Right atrium auricular region (tissue), 2 donors: ENCODE measurements around the gene ATF7IP2. TPM values are rescaled to one million over a fixed set of nuclear protein-coding genes. Genes with fewer than 3 reads are reported as not detected.
"Not testable (repeated sequence)": the region's sequence is repeated elsewhere in the genome, so short reads cannot be mapped to it uniquely, and the experiment has no call there.

Source experiments
- DNase-seq: peaks from one replicate; pipeline ENCODE4 v3.0.0-alpha.2; 2019; ENCODE audit warnings: low spot score
- H3K27ac ChIP-seq, 2 donors: fragments of 200-600 bp; sonication (generic); 1 replicate in 1 of 2; 2 replicates in 1 of 2; pipeline ENCODE4 v1.5.1; 2016 to 2019
- H3K27me3 ChIP-seq, 2 donors: fragments of 200-600 bp; sonication (generic); one replicate each; pipeline versions ENCODE4 v1.5.1 to v1.6.0; 2017 to 2019
- H3K36me3 ChIP-seq: fragments of 200-600 bp; sonication (generic); one replicate; pipeline ENCODE4 v1.5.1; 2016
- H3K4me1 ChIP-seq, 2 donors: fragments of 200-600 bp; sonication (generic); one replicate each; pipeline versions ENCODE4 v1.5.1 to v1.6.0; 2017 to 2019
- H3K4me3 ChIP-seq, 2 donors: fragments of 200-600 bp; sonication (generic); 1 replicate in 1 of 2; 2 replicates in 1 of 2; pipeline ENCODE4 v1.5.1; 2017 to 2019; ENCODE audit warnings: mild to moderate bottlenecking in 1 of 2, moderate library complexity in 1 of 2
- H3K9me3 ChIP-seq, 2 donors: fragments of 200-600 bp; sonication (generic); one replicate each; pipeline ENCODE4 v1.5.1; 2019
- total RNA-seq, 2 donors: library from RNA; depleted of rRNA; stranded (reverse); fragments of >200 nt; gene quantifications; one replicate each; pipeline ENCODE4 v1.1.0, GENCODE V29; 2016
- TF ChIP-seq, protein P1 (sequence below), 2 donors: fragments of 200-600 bp; sonication (generic); IDR thresholded peaks; one replicate each; pipeline ENCODE4 v1.5.1; 2019; ENCODE audit warnings: antibody characterized with exemption in 2 of 2

ATF7IP2 gene
- total RNA-seq, 2 donors from 2014 or later = 22.6 to 32.7 TPM

DNA sequence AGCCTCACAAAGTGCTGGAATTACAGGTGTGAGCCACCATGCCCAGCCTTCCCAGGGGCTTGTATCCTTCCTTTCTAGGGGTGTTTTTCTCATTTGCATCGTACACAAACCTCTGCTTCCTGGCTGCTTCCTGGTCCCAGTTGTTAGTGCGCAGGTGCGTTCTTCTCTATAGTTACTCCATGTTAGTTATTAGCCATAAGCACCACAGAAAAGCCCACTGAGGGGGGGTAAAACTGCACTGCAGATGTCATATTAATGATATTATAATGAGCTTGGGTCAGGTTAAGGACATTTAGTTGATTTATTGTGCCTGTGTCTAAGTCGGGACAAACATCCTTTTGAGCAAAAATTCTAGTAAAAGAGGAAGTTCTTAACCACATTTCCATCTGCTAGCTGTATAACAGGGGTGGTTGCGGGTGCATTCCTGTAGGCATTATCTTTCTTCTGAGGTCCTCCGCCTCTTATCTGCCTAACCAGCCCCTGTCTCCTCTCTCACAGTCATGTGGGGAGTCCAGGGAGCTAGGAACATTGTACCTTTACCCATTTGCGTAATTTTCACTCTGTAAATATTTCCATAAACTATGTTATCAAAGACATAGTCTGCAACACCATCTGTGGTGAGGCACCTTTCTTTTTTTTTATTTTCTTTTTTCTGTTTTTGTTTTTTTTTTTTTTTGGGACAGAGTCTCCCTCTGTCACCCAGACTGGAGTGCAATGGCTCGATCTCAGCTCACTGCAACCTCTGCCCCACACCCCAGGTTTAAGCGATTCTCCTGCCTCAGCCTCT lies 23.6 kb upstream of the ATF7IP2 start:
- Histone ChIP-seq H3K4me1 (no peaks in the 10 kb centered on the region), H3K4me3 (no peak overlapping the region), H3K27me3 (no peaks in the 10 kb centered on the region), H3K36me3 (no peaks in the 10 kb centered on the region), H3K27ac (no peak overlapping the region), H3K9me3 (no peaks in the 10 kb centered on the region)
- DNase-seq = no peak
- TF ChIP-seq, protein P1, sequence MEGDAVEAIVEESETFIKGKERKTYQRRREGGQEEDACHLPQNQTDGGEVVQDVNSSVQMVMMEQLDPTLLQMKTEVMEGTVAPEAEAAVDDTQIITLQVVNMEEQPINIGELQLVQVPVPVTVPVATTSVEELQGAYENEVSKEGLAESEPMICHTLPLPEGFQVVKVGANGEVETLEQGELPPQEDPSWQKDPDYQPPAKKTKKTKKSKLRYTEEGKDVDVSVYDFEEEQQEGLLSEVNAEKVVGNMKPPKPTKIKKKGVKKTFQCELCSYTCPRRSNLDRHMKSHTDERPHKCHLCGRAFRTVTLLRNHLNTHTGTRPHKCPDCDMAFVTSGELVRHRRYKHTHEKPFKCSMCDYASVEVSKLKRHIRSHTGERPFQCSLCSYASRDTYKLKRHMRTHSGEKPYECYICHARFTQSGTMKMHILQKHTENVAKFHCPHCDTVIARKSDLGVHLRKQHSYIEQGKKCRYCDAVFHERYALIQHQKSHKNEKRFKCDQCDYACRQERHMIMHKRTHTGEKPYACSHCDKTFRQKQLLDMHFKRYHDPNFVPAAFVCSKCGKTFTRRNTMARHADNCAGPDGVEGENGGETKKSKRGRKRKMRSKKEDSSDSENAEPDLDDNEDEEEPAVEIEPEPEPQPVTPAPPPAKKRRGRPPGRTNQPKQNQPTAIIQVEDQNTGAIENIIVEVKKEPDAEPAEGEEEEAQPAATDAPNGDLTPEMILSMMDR (IDR thresholded peaks at IDR 0.05) = no peak

DNA sequence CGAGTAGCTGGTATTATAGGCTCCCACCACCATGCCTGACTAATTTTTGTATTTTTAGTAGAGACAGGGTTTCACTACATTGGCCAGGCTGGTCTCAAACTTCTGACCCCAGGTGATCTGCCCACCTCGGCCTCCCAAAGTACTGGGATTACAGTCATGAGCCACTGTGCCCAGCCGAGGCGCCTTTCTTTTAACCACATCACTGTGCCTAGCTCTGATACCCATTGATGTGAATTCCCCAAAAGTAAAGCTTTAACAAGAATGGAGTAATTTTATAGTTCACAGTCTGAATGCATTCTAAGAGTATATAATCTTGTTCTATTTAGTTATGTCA lies 23.0 kb upstream of the ATF7IP2 start:
- H3K4me3 ChIP-seq, DNase-seq, H3K27me3 ChIP-seq, H3K36me3 ChIP-seq, H3K27ac ChIP-seq, H3K4me1 ChIP-seq, H3K9me3 ChIP-seq: not testable (repeated sequence)

DNA sequence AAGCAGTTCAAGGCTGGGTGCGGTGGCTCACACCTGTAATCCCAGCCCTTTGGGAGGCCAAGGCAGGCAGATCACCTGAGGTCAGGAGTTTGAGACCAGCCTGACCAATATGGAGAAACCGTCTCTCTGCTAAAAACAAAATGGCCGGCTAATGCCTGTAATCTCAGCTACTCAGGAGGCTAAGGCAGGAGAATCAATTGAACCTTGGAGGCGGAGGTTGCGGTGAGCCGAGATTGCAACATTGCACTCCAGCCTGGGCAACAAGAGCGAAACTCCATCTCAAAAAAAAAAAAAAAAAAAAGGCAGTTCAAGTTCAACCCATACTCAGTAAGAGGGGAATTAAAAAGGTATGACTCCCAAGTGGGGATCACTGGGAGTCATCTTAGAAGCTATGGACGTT lies 19.2 kb upstream of the ATF7IP2 start:
- not testable (repeated sequence) for H3K27me3 ChIP-seq, H3K9me3 ChIP-seq, H3K36me3 ChIP-seq, H3K4me3 ChIP-seq, H3K27ac ChIP-seq, H3K4me1 ChIP-seq, DNase-seq

DNA sequence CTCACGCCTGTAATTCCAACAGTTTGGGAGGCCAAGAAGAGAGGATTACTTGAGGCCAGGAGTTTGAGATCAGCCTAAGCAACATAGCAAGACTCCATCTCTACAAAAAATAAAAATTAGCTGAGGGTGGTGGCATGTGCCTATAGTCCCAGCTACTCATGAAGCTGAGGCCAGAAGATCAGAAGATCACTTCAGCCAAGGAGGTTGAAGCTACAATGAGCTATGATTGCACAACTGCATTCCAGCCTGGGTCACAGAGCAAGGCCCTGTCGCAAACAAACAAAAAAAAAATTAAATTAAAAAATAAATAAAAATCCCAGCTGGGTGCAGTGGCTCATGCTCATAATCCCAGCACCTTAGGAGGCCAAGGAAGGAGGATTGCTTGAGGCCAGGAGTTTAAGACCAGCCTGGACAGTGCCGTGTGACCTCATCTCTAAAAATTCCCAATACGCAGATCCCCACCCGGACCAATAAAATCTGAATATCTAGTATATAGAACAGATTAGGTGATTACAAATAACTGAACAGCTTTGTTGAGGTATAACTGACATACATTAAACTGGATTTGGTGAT lies 18.2 kb upstream of the ATF7IP2 start:
- Histone ChIP-seq H3K27ac (no peak overlapping the region), H3K27me3 (no peaks in the 10 kb centered on the region), H3K36me3 (no peaks in the 10 kb centered on the region), H3K9me3 (no peaks in the 10 kb centered on the region), H3K4me1 (no peaks in the 10 kb centered on the region), H3K4me3 (no peak overlapping the region)
- TF ChIP-seq, protein P1 (IDR thresholded peaks at IDR 0.05) = no peak
- DNase-seq = no peak

DNA sequence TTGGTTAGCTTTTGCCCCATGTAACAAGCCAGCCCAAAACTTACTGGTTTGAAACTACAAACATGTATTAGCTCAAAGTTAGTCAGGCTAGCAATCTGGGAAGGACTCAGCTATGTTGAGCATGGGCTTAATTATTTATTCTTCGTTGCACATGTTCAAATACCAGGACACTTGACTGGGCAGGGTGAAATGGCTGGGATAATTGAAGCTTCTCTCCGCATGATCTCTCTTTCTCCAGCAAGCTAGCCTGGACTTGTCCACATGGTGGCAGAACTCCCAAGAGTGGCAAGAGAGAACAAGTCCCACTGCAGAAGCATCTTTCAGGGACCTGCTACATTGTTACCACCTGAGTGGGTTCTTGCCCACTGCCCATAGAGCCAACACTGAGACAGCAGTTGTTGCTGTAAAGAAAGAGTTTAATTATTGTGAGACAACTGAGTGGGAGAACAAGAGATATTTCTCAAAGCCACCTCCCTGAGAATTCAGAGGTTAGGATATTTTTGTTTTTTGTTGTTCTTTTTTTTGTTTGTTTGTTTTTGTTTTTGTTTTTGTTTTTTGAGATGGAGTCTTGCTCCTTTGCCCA lies 16.8 kb upstream of the ATF7IP2 start:
- Histone ChIP-seq H3K4me1 (no peaks in the 10 kb centered on the region), H3K27ac (no peak overlapping the region), H3K4me3 (no peak overlapping the region), H3K27me3 (no peaks in the 10 kb centered on the region), H3K36me3 (no peaks in the 10 kb centered on the region), H3K9me3 (peaks cover 0 to 7% of the 10 kb centered on the region in 2 donors)
- DNase-seq = no peak
- TF ChIP-seq, protein P1 (IDR thresholded peaks at IDR 0.05) = peak in 1 of 2 donors; percentile 24

DNA sequence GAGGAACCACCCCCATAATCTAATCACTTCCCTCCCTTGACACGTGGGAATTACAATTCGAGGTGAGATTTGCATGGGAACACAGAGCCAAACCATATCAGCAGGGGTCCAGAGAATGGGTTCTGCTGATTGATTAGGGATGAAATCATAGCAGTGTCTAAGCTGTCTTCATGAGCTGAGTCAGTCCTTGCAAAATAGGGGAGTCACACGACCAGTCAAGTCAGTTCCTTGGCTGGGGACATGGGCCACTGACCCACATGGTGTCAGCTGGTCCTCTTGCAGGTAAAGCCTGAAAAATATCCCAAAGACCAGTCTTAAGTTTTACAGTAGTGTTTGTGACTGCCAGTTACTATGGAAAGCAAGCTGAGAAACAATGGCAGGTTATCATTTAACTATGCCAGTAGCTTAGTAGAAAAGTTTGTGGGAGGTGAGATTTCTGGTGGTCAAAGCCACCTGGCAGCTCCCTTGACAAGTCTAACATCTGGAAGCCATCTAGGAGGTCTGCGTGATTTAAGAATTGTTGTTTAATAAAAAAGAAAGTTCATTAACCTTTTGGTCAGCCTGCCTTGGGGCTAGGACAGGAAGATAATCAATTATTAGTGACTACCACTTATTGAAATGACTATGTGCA lies 15.7 kb upstream of the ATF7IP2 start:
- H3K27me3 ChIP-seq = no peaks in the 10 kb centered on the region
- no peaks in the 10 kb centered on the region for H3K4me1 ChIP-seq
- no peak overlapping the region for H3K27ac ChIP-seq
- peaks cover 0 to 8% of the 10 kb centered on the region in 2 donors for H3K9me3 ChIP-seq
- H3K36me3 ChIP-seq = no peaks in the 10 kb centered on the region
- no peak for DNase-seq
- no peak overlapping the region for H3K4me3 ChIP-seq
- TF ChIP-seq, protein P1 (IDR thresholded peaks at IDR 0.05) = no peak
